ENCODE measurements around the gene OR5A1.

Gene OR5A1

DNA sequence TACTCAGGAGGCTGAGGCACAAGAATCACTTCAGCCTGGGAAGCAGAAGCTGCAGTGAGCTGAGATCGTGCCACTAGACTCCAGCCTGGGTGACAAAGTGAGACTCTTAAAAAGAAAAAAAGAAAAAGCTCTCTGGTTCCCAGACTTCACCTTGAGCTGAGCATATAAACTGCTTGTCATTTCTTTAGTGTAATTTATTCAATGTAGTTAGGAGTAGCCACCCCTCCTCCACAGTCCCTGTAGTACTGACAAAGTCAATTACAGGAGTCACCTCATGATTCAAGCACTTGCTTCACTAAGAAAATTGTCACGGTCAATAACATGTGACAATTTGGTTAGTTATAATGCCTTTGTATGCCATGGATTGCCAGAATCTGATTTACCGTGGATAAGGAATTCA, 44.1 kb downstream of the OR5A1 start:
- Histone ChIP-seq H3K27me3 (replicated peaks) (no peaks in the 10 kb centered on the region), H3K36me3 (replicated peaks) (no peaks in the 10 kb centered on the region), H3K4me3 (ENCODE audit: low read depth, low read length) (no peak overlapping the region), H3K27ac (no peak overlapping the region)
- in situ Hi-C loops (cut with HindIII; ENCODE audit: low pct_ligation_motif_present, low sequenced_read_pairs): no loop called here
- DNase-seq: no peak
- TF ChIP-seq CTCF (IDR thresholded peaks at IDR 0.05; ENCODE audit: low read depth, low read length, missing control alignments): no peak

Measured in brain microvascular endothelial cell (primary cell).